Type B pancreatic cell (in vitro differentiated cells): ENCODE data around the gene FAM186B. TPM values are rescaled to one million over a fixed set of nuclear protein-coding genes. Genes with fewer than 3 reads are reported as not detected.

Source experiments
- DNase-seq: peaks from one replicate; pipeline ENCODE4 v3.0.0; 2021; ENCODE audit warnings: mixed read lengths; ENCODE audit not compliant: unreplicated experiment; ENCODE audit errors: extremely low spot score
- H3K27ac Mint-ChIP-seq: 2 replicates; pipeline ENCODE4 v1.8.0; 2021; ENCODE audit warnings: mild to moderate bottlenecking, mixed read lengths
- H3K27me3 Mint-ChIP-seq: 2 replicates; pipeline ENCODE4 v1.8.0; 2021; ENCODE audit warnings: mixed read lengths
- H3K36me3 Mint-ChIP-seq: 2 replicates; pipeline ENCODE4 v1.8.0; 2021; ENCODE audit warnings: mixed read lengths
- H3K4me1 Mint-ChIP-seq: one replicate; pipeline ENCODE4 v1.8.0; 2021; ENCODE audit warnings: mixed read lengths; ENCODE audit not compliant: unreplicated experiment
- H3K4me3 Mint-ChIP-seq: 2 replicates; pipeline ENCODE4 v1.8.0; 2021; ENCODE audit warnings: mild to moderate bottlenecking, mixed read lengths
- H3K9me3 Mint-ChIP-seq: 2 replicates; pipeline ENCODE4 v1.8.0; 2021; ENCODE audit warnings: mixed read lengths
- total RNA-seq: library from RNA; stranded (reverse); gene quantifications from 2 replicates; pipeline ENCODE4 v1.2.1, GENCODE V29; 2021; ENCODE audit warnings: low replicate concordance
- TF ChIP-seq, protein P1 (sequence below): fragments of 200-600 bp; sonication (generic); conservative IDR thresholded peaks from 2 replicates; pipeline ENCODE4 v1.5.0; 2021; ENCODE audit warnings: antibody characterized with exemption, mild to moderate bottlenecking

Gene FAM186B
- total RNA-seq, 1 donor from 2014 or later = 0.14 TPM

DNA sequence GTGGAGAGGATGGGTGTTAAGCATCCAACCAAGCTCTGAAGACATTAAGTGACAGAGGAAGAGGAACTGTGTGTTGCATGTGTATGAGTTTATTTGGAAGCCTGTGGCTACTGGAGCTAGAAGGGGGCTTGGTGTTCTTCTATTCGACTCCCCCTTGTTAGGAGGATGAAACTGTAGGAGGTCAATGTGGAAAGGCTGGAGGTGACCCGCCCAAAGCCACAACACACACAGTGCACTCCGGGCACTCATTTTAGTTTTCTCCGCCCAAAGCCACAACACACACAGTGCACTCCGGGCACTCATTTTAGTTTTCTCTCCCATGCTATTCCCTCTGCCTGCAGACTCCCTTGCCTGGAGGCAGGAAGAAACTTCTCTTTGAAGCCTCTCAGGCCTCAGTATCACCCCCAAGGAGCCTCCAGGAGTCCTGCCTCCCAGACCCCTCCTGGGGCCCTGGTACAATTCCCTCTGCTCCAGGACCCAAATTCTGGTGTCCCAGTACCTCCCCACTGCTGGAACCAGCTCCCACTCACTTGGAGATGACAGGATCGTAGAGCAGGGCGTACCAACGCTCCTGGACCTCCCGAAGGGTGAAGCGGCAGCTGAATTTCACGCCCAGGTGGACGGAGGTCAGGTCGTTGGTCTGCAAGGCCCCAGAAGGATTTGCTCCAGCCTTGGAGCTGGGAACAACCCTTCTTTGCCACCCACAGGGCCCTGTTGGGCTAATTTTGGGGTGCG, 41.3 kb downstream of the FAM186B start:
- Mint-ChIP-seq H3K9me3 (no peaks in the 10 kb centered on the region), H3K36me3 (peaks cover 3% of the 10 kb centered on the region), H3K4me1 (peaks cover 11% of the 10 kb centered on the region), H3K4me3 (peak overlapping the region; percentile 52), H3K27me3 (no peaks in the 10 kb centered on the region), H3K27ac (no peak overlapping the region)
- TF ChIP-seq, protein P1, sequence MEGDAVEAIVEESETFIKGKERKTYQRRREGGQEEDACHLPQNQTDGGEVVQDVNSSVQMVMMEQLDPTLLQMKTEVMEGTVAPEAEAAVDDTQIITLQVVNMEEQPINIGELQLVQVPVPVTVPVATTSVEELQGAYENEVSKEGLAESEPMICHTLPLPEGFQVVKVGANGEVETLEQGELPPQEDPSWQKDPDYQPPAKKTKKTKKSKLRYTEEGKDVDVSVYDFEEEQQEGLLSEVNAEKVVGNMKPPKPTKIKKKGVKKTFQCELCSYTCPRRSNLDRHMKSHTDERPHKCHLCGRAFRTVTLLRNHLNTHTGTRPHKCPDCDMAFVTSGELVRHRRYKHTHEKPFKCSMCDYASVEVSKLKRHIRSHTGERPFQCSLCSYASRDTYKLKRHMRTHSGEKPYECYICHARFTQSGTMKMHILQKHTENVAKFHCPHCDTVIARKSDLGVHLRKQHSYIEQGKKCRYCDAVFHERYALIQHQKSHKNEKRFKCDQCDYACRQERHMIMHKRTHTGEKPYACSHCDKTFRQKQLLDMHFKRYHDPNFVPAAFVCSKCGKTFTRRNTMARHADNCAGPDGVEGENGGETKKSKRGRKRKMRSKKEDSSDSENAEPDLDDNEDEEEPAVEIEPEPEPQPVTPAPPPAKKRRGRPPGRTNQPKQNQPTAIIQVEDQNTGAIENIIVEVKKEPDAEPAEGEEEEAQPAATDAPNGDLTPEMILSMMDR = no peak
- no peak for DNase-seq

DNA sequence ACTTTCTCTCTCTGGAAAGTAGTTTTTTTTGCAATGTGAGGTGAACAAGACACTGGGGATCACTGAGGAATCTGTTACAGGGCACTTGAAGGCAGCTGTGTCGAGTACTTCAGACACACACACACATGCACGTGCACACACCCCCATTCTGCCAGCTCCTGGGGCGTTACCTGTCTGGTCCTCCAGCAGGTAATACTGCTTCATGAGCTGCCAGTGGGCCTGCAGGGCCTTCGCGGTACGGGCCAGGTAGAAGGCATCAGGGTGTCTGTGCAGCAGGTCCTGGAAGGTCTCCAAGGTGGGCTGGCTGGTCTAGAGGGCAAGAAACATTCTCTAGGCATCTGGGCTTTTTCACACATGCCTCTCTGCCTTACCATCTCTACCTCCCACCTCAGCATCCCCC, 42.6 kb downstream of the FAM186B start:
- TF ChIP-seq, protein P1 = no peak
- H3K4me3 Mint-ChIP-seq = no peak overlapping the region
- H3K27me3 Mint-ChIP-seq = no peaks in the 10 kb centered on the region
- no peak overlapping the region for H3K27ac Mint-ChIP-seq
- H3K4me1 Mint-ChIP-seq = no peaks in the 10 kb centered on the region
- DNase-seq = no peak
- H3K9me3 Mint-ChIP-seq = no peaks in the 10 kb centered on the region
- peaks cover 3% of the 10 kb centered on the region for H3K36me3 Mint-ChIP-seq

DNA sequence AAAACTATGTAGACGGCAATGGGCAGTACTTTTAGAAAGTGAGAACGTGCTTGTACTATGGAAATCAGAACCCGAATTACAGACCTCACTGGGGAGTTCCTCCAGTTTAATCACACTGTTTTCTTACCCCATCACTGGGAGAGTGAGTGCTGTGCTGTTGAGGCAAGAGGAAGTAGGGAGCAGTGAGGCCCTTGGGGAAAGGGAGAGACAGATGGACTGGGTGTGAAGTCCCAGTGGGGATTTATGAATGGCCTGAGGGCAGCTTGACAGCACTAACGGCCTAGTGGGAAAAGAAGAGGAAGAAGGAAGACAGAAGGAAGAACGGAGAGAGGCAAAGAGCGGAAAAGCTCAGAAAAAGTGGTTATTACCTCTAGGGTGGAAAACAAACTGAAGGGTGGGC, 43.2 kb downstream of the FAM186B start:
- Mint-ChIP-seq H3K9me3 (no peaks in the 10 kb centered on the region), H3K27ac (no peak overlapping the region), H3K4me1 (no peaks in the 10 kb centered on the region), H3K36me3 (peaks cover 3% of the 10 kb centered on the region), H3K27me3 (no peaks in the 10 kb centered on the region), H3K4me3 (peak overlapping the region; percentile 26)
- TF ChIP-seq, protein P1 = no peak
- DNase-seq = no peak

DNA sequence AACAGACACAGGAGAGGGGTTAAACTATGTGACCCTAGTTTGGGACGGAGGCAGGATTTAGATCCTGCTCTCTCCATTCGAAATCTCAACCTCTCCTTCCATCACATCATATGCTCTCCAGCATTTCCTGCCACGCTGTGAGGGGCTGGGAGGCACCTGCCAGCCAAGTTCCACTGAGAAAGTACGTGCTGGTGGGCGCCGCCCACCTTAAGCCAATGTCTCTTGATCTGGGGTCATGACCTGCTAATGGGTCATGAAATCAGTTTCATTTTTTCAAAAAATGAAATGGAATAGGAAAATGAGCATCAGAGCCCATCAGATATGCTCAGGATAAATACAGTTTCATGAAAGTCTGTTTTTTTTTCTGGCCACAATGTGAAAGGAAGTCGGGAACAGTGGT, 44.7 kb downstream of the FAM186B start:
- H3K4me3 Mint-ChIP-seq = no peak overlapping the region

DNA sequence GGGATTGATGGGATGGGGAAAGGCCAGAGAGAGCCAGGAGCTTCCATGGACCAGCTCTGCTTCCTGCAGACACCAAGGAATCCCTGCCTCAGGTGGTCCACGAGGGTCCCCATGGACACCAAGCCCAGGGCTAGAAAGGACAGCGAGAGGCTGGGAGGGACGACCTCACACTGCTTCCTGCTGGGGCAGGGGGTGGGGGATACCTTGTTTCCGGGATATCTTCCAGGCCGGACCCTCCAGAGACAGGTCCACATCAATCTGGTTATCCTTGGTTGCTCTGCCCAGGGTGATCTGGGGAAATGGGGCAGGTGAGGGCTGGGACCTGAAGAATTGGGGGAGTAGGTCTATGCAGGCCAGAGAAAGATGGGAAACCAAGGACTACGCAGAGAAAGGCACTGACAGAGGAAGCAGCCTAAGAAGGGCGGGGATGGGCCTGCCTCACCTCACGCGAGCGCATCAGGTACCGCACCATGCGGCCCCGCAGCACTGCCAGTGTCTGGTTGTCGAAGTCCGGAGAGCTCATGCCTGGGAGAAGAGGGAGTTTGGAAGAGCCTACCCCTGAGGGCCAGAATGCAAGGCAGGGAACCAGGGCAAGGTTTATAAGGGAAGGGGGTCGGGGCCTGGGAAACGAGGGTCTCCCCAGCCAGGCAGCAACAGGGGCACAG, 46.3 kb downstream of the FAM186B start:
- no peaks in the 10 kb centered on the region for H3K4me1 Mint-ChIP-seq
- H3K27me3 Mint-ChIP-seq = no peaks in the 10 kb centered on the region
- H3K4me3 Mint-ChIP-seq = no peak overlapping the region
- TF ChIP-seq, protein P1 = no peak
- no peak overlapping the region for H3K27ac Mint-ChIP-seq
- no peaks in the 10 kb centered on the region for H3K9me3 Mint-ChIP-seq
- DNase-seq = no peak
- H3K36me3 Mint-ChIP-seq = peaks cover 3% of the 10 kb centered on the region

More for the DNA sequence above, 44.7 kb downstream of the FAM186B start:
- H3K4me1 Mint-ChIP-seq = no peaks in the 10 kb centered on the region
- no peak overlapping the region for H3K27ac Mint-ChIP-seq
- peaks cover 3% of the 10 kb centered on the region for H3K36me3 Mint-ChIP-seq
- no peaks in the 10 kb centered on the region for H3K9me3 Mint-ChIP-seq
- H3K27me3 Mint-ChIP-seq = no peaks in the 10 kb centered on the region
- no peak for DNase-seq
- TF ChIP-seq, protein P1 = no peak
